Measurements from ENCODE around the gene MAP3K19.

DNA sequence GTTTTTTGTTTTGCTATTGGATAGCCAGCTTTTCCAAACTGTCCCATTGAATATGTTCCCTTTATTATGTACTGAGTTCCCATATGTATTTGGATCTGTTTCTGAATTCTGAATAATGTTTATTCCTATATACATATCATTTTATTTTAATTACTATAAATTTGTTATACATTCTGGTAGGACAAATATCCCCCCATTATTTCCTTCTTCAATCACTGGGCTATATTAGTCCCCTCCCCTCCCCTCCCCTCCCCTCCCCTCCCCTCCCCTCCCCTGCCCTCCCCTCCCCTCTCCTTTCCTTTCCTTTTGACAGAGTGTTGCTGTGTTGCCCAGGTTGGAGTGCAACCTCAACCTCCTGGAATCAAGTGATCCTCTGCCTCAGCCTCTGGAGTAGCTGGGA is 31.2 kb upstream of the MAP3K19 start:
- TF ChIP-seq EZH2 (IDR thresholded peaks at IDR 0.05; ENCODE audit: insufficient read depth, low read length), result no peak
- TF ChIP-seq, protein P1, sequence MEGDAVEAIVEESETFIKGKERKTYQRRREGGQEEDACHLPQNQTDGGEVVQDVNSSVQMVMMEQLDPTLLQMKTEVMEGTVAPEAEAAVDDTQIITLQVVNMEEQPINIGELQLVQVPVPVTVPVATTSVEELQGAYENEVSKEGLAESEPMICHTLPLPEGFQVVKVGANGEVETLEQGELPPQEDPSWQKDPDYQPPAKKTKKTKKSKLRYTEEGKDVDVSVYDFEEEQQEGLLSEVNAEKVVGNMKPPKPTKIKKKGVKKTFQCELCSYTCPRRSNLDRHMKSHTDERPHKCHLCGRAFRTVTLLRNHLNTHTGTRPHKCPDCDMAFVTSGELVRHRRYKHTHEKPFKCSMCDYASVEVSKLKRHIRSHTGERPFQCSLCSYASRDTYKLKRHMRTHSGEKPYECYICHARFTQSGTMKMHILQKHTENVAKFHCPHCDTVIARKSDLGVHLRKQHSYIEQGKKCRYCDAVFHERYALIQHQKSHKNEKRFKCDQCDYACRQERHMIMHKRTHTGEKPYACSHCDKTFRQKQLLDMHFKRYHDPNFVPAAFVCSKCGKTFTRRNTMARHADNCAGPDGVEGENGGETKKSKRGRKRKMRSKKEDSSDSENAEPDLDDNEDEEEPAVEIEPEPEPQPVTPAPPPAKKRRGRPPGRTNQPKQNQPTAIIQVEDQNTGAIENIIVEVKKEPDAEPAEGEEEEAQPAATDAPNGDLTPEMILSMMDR (IDR thresholded peaks at IDR 0.05; ENCODE audit: insufficient read depth, low read depth, low read length), result no peak
